Activated CD8-positive, alpha-beta T cell treated with anti-CD3 and anti-CD28 coated beads, Interleukin-2, amount 10 ng/mL, durations not matched to agents 7 days and 5 days (primary cell): ENCODE data around the gene MRPL53. TPM values are rescaled to one million over a fixed set of nuclear protein-coding genes. Genes with fewer than 3 reads are reported as not detected.

Experiments used
- total RNA-seq, 2 experiments: library from RNA; stranded (reverse); gene quantifications; one replicate each; pipeline ENCODE4 v1.2.3, GENCODE V29; 2021

Gene MRPL53
- total RNA-seq, 2 experiments from 2014 or later: 95.7 to 96.2 TPM

Other genes with a start within 250 kb of the MRPL53 start
- gene SLC4A5, start 129.3 kb downstream of the MRPL53 start, total RNA-seq: 1 to 10 TPM; 1.6 to 2.8 TPM
- 100 to 1,000 TPM; 112 to 115 TPM for gene DCTN1, start 92.4 kb downstream of the MRPL53 start, total RNA-seq
- gene C2orf81, start 51.1 kb downstream of the MRPL53 start, total RNA-seq: 1 to 10 TPM; 1.5 TPM
- 10 to 100 TPM; 93.7 to 96.9 TPM for gene WDR54, start 51.0 kb downstream of the MRPL53 start, total RNA-seq
- under 1 TPM; 0.37 to 0.57 TPM for gene RTKN, start 30.7 kb downstream of the MRPL53 start, total RNA-seq
- gene INO80B, start 17.6 kb downstream of the MRPL53 start, total RNA-seq: 10 to 100 TPM; 25.7 to 29.1 TPM
- gene WBP1, start 14.2 kb downstream of the MRPL53 start, total RNA-seq: 10 to 100 TPM; 34.0 to 34.3 TPM
- gene MOGS, start 7.3 kb downstream of the MRPL53 start, total RNA-seq: 10 to 100 TPM; 52.4 to 56.3 TPM
- 10 to 100 TPM; 22.5 to 26.7 TPM for gene CCDC142, start 10.3 kb upstream of the MRPL53 start, total RNA-seq
- 10 to 100 TPM; 38.3 to 40.0 TPM for gene TTC31, start 10.4 kb upstream of the MRPL53 start, total RNA-seq
- under 1 TPM; 0.32 to 0.68 TPM for gene LBX2, start 26.9 kb upstream of the MRPL53 start, total RNA-seq
- gene PCGF1, start 35.0 kb upstream of the MRPL53 start, total RNA-seq: 10 to 100 TPM; 20.3 to 28.5 TPM
- under 1 TPM; 0.34 to 0.44 TPM for gene TLX2, start 41.8 kb upstream of the MRPL53 start, total RNA-seq
- under 1 TPM; 0.18 TPM for gene DQX1, start 53.6 kb upstream of the MRPL53 start, total RNA-seq
- 100 to 1,000 TPM; 119 to 123 TPM for gene AUP1, start 57.0 kb upstream of the MRPL53 start, total RNA-seq
- 10 to 100 TPM; 48.0 to 49.4 TPM for gene HTRA2, start 57.3 kb upstream of the MRPL53 start, total RNA-seq
- gene LOXL3, start 81.3 kb upstream of the MRPL53 start, total RNA-seq: under 1 TPM; 0.21 to 0.23 TPM
- gene DOK1, start 82.0 kb upstream of the MRPL53 start, total RNA-seq: 10 to 100 TPM; 32.4 to 35.9 TPM
- gene M1AP, start 175.7 kb upstream of the MRPL53 start, total RNA-seq: not detected
- 1 to 10 TPM; 5.8 to 6.4 TPM for gene SEMA4F, start 181.6 kb upstream of the MRPL53 start, total RNA-seq